Cardiac muscle cell (in vitro differentiated cells and primary cell): ENCODE data around the gene HOXB3. TPM values are rescaled to one million over a fixed set of nuclear protein-coding genes. Genes with fewer than 3 reads are reported as not detected.
A peak's percentile ranks its signal among the peaks of the same experiment; 100 is the strongest.

Experiments used
- DNase-seq, 2 donors: peaks; one replicate each; pipeline versions ENCODE4 v3.0.0 to v3.0.0-alpha.2; 2010 to 2017; ENCODE audit warnings: low read depth in 1 of 2, low spot score in 1 of 2
- H3K27ac ChIP-seq: fragments of 200-600 bp; sonication (generic); 2 replicates; pipeline ENCODE4 v1.5.1; 2016
- H3K27me3 ChIP-seq: fragments of 200-600 bp; sonication (generic); 2 replicates; pipeline ENCODE4 v1.6.0; 2016; ENCODE audit warnings: control low read depth
- H3K36me3 ChIP-seq: fragments of 200-600 bp; sonication (generic); 2 replicates; pipeline ENCODE4 v1.5.1; 2016; ENCODE audit warnings: control low read depth
- H3K4me1 ChIP-seq: fragments of 200-600 bp; sonication (generic); 2 replicates; pipeline ENCODE4 v1.8.1; 2017; ENCODE audit warnings: low read depth, mild to moderate bottlenecking, mixed run types
- H3K4me3 ChIP-seq: fragments of 200-600 bp; sonication (generic); 2 replicates; pipeline ENCODE4 v1.5.1; 2016; ENCODE audit warnings: mild to moderate bottlenecking
- H3K9me3 ChIP-seq: fragments of 200-600 bp; sonication (generic); 2 replicates; pipeline ENCODE4 v1.5.1; 2017; ENCODE audit warnings: low read depth, mild to moderate bottlenecking, control low read depth
- polyA plus RNA-seq: library from polyadenylated mRNA; unstranded; fragments of >200 nt; fragmentation: Nextera tagmentation; extraction: Ambion mirVana; gene quantifications from 2 replicates; pipeline ENCODE4 v1.2.1, GENCODE V29; 2016
- total RNA-seq: library from RNA; depleted of rRNA; stranded (reverse); fragments of >200 nt; gene quantifications from 2 replicates; pipeline ENCODE4 v1.2.3, GENCODE V29; 2016
- TF ChIP-seq, protein P1 (sequence below): IDR thresholded peaks from 2 replicates; pipeline ENCODE4 v1.5.1; 2012; ENCODE audit warnings: low read depth, mild to moderate bottlenecking, low read length

The HOXB3 gene
- total and polyA plus RNA-seq, 2 experiments from 2014 or later, result 24.9 to 37.7 TPM

DNA sequence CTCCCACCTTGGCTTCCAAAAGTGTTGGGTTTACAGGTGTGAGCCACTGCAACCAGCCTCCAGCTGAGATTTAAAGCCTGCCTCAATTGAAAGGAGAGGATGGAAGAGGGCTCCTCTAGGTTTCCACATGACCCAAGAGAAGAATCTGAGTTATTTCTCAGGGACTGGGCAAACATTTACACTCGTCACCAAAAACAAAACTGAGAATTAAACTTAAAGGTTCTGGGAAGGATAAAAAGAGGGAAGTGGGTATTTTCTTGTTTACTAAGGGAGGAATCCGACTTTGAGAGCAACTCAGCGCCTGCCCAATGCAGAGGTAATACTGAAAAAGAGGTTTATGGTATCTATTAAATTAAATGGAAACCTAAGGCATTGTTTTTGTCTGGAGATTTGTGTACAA is 72.6 kb downstream of the HOXB3 start:
- peaks cover 30% of the 10 kb centered on the region for H3K4me1 ChIP-seq
- H3K4me3 ChIP-seq, result no peak overlapping the region
- no peaks in the 10 kb centered on the region for H3K36me3 ChIP-seq
- H3K27me3 ChIP-seq, result no peaks in the 10 kb centered on the region
- no peak for DNase-seq
- TF ChIP-seq, protein P1, sequence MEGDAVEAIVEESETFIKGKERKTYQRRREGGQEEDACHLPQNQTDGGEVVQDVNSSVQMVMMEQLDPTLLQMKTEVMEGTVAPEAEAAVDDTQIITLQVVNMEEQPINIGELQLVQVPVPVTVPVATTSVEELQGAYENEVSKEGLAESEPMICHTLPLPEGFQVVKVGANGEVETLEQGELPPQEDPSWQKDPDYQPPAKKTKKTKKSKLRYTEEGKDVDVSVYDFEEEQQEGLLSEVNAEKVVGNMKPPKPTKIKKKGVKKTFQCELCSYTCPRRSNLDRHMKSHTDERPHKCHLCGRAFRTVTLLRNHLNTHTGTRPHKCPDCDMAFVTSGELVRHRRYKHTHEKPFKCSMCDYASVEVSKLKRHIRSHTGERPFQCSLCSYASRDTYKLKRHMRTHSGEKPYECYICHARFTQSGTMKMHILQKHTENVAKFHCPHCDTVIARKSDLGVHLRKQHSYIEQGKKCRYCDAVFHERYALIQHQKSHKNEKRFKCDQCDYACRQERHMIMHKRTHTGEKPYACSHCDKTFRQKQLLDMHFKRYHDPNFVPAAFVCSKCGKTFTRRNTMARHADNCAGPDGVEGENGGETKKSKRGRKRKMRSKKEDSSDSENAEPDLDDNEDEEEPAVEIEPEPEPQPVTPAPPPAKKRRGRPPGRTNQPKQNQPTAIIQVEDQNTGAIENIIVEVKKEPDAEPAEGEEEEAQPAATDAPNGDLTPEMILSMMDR, result no peak
- H3K27ac ChIP-seq, result no peak overlapping the region
- H3K9me3 ChIP-seq, result no peaks in the 10 kb centered on the region

DNA sequence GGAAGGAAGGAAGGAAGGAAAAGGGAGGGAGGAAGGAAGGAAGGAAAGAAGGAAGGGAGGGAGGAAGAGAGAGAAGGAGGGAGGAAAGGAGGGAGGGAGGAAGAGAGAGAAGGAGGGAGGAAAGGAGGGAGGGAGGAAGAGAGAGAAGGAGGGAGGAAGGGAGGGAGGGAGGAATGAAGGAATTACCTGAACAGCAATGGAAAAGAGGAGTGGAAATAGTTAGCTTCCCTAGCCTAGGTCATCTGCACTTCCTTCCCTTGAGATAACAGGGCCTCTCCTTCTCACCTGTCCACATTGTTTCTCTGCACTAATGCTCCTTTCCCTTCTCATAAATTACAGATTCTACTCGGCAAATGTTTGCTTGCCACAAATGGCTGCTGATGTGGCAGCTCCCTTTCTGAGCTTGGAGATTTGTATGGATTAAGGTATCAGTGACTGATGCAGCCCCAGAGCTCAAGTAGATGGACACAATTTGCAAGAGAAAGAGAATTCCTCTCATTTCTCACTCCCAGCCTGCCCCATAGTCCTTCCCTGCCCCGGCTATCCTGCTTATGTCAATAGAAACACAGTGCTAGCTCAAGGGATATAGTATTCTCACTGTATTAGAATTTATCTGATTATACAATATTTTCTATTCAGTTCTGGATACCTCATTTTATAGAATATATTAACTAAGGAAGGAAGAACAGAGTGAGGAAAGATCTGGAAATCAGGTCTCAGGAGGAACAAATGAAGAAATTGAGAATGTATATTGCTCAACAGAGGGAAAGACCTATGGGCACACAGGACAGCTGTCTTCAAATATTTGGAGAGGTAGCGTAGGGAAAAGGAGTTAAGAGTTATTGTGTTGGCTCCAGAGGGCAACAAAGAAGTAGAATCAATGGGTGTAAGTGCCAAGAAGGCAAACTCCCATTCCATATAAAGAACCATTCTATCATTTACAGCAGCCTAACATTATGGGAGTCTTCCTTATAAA is 73.8 kb downstream of the HOXB3 start:
- Histone ChIP-seq H3K4me1 (peaks cover 21% of the 10 kb centered on the region), H3K4me3 (no peak overlapping the region), H3K36me3 (no peaks in the 10 kb centered on the region), H3K27ac (no peak overlapping the region), H3K9me3 (no peaks in the 10 kb centered on the region), H3K27me3 (no peaks in the 10 kb centered on the region)
- DNase-seq, result no peak
- TF ChIP-seq, protein P1, result no peak

DNA sequence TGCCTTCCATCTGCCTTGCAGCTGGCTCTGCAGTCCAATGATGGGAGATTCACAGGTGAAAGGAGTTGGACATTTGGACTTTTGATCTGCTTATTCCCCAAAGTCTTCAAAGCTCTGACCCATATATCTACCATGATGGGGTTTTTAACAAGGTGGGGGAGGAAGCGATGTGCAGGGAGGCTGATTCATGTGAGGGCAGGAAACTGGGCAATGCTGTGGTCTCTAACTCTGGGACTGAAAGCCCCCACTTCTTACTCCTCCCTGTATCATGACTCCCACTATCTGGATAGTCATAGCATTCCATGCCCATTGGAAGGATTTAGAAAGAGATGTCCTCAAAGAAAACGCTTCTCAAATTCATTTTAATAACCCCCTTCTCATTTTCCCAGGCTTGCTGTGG is 75.6 kb downstream of the HOXB3 start:
- no peaks in the 10 kb centered on the region for H3K36me3 ChIP-seq
- no peak for DNase-seq
- TF ChIP-seq, protein P1, result no peak
- no peaks in the 10 kb centered on the region for H3K9me3 ChIP-seq
- peak overlapping the region; percentile 90 for H3K27ac ChIP-seq
- H3K4me3 ChIP-seq, result no peak overlapping the region
- peaks cover 21% of the 10 kb centered on the region for H3K4me1 ChIP-seq
- H3K27me3 ChIP-seq, result no peaks in the 10 kb centered on the region

DNA sequence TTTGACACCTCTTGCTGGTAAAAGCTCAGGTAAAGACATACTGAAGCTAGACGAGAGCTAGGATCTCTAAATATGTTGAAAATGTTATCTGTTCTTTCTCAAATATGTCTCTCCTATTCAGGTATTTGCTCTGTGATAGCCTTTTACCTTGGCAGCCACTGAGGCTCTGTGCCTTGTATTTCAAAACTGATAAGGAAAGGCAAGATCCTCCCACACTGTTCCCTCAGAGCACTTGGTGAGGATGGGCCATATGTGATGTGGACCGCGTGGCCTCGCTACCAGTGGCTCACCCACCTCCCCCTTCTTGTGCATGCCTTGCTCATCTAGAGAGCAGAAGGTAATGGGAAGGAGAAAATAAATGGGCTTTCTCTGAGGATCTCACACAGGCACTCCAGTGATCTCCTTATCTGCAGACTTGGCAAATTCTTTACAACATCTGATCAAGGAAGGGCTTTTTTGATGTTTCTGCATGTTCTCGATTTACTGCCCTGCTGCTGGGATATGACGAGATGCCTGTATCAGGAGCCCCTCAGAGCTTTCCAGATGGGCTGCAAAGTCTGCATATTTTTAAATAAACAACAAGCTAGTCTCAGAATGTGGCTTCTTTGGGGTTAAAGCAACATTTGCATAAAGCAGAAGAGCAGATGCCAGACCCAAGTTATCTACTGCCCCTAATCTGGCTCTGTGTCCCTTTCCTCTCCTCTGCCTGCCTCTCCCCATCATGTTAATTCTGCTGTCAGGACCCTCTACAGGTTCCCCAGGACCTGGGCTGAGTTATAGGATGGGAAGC is 76.2 kb downstream of the HOXB3 start:
- no peaks in the 10 kb centered on the region for H3K27me3 ChIP-seq
- TF ChIP-seq, protein P1, result no peak
- peak overlapping the region; percentile 90 for H3K27ac ChIP-seq
- no peak overlapping the region for H3K4me3 ChIP-seq
- H3K4me1 ChIP-seq, result peaks cover 21% of the 10 kb centered on the region
- no peak for DNase-seq
- H3K9me3 ChIP-seq, result no peaks in the 10 kb centered on the region
- H3K36me3 ChIP-seq, result no peaks in the 10 kb centered on the region

DNA sequence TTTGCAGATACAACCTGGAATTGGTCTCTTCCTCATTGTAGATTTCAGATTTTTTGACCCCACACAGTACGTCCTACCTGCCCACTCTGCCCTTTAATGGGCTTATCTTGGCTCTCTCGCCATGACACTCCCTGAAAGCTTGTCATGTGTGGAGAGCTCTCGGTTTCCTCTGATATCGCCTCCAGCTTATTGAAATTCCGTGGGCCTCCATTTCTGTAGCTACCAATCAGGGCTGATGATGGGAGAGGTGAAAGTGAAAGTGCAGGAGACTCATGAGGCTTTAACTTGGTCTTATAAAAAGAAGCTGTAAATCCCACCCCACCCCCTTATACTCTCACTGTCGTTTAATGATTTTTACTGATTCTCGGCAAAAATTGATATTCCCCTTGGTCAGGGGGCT is 76.9 kb downstream of the HOXB3 start:
- Histone ChIP-seq H3K27me3 (no peaks in the 10 kb centered on the region), H3K27ac (peak overlapping the region; percentile 90), H3K4me3 (no peak overlapping the region), H3K4me1 (peaks cover 21% of the 10 kb centered on the region), H3K36me3 (no peaks in the 10 kb centered on the region), H3K9me3 (no peaks in the 10 kb centered on the region)
- peak; percentile 36 to 37 for DNase-seq
- TF ChIP-seq, protein P1, result no peak
